SK-N-MC (cell line): ENCODE results near the gene EXD3.

Source experiments
- EZH2 ChIP-seq: fragments of 200-600 bp; sonication (generic); IDR thresholded peaks from one replicate; pipeline ENCODE4 v1.6.1; 2017; ENCODE audit warnings: antibody characterized with exemption
- FOXP2 ChIP-seq: optimal IDR thresholded peaks from 2 replicates; pipeline ENCODE3; 2011; ENCODE audit warnings: mild to moderate bottlenecking, moderate library complexity; ENCODE audit not compliant: insufficient read depth; ENCODE audit errors: extremely low read length, control extremely low read depth
- POLR2AphosphoS5 ChIP-seq: IDR thresholded peaks from 2 replicates; pipeline ENCODE4 v1.6.1; 2012; ENCODE audit warnings: mild to moderate bottlenecking, low read depth, low read length, borderline replicate concordance

GRCh38 chr9:137433349-137433915, 10.5 kb upstream of the EXD3 start:
- no peak for TF ChIP-seq POLR2AphosphoS5
- no peak for TF ChIP-seq EZH2
- no peak for TF ChIP-seq FOXP2
